DLD1 (cell line): ENCODE measurements around the gene PXT1.

Experiments used
- in situ Hi-C: cut with HindIII; loops from 2 replicates; pipeline ENCODE4 v1.10.0; 2017; ENCODE audit warnings: low sequenced_read_pairs

The PXT1 gene

DNA sequence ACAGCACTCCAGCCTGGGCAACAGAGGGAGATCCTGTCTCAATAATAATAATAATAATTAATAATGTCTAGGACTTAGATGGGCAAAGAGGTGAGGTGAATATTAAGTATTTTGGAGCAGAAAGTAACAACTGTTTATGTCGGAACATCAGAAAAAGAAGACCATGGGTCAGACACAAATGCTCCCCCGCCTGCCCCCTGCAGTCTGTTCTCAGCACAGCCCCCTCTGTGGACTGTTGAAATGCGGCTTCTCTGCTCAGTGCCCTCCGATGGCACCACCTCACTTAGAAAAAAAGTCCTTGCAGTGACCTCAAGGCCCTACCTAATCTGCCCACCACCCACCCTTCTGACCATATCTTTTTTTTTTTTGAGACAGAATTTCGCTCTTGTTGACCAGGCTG, 50.0 kb downstream of the PXT1 start:
- in situ Hi-C loops, result loop anchor here (25.0 kb wide), 1 partner anchor 105 kb away; no protein-coding TSS in a partner anchor

DNA sequence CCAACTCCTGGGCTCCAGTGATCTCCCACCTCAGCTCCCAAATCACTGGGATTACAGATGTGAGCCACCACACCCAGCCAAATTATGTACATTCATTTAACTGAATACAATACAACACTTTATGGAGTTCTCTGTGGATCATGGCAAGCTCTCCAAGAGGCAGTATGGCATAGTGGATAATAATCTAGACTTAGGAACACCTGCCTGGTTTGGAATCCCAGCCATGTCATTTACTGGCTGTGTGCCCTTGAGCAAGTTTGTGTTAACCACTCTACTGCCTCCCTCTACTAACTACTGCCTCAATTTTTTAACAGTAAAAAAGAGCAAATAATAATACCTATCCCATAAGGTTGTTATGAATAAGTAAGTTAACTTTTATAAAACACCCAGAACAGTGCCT, 53.3 kb downstream of the PXT1 start:
- in situ Hi-C loops, result loop anchor here (25.0 kb wide), 1 partner anchor 102 kb away; no protein-coding TSS in a partner anchor

DNA sequence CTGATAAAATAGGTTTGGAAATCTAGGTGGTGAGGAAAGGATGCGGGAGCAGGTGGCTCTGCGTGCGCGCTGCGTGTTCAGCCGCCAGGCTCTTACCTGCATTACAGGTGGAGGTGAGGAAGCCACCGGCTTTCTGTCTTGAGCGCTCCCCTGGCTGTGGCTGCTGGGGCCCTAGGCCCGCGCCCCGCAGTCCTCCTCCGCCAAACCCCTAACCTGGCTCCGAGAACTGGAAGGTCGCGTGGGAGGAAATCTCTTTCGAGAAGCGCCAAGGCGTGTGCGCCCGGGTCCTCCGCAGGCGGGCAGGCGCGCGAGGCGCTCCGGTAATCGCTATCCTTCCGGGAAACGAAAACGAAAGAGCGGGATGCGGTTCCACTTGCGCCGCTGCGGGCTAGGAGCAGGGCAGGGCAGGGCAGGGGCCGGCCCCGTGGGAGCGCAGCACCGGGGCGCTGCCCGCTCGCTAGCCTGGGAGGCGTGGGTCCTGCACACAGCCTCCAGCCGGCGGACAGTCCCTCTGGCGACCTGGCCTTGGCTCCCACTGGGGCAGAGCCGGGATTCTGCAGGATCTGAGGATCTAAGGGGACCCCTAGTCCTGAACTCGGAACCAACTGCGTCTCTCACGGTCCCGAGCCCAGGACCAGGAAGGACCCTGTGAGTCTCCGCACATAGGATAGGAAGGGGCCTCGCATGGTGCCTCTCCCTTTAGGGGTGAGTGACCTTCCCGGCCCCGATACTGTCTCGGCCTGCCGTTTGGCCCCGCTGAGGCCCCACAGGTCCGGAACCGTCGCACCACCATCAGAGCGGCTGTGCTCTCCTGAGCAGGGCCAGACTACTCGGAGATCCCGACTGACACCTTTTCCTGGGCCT, 55.0 kb downstream of the PXT1 start, which contains the start of gene ETV7:
TSS of gene ETV7 (minus strand) at position 230 of the 864 bp plus-strand sequence. CDS start at position 102, 128 bp downstream.
- in situ Hi-C loops, result loop anchor here (25.0 kb wide), 1 partner anchor 100 kb away; no protein-coding TSS in a partner anchor

DNA sequence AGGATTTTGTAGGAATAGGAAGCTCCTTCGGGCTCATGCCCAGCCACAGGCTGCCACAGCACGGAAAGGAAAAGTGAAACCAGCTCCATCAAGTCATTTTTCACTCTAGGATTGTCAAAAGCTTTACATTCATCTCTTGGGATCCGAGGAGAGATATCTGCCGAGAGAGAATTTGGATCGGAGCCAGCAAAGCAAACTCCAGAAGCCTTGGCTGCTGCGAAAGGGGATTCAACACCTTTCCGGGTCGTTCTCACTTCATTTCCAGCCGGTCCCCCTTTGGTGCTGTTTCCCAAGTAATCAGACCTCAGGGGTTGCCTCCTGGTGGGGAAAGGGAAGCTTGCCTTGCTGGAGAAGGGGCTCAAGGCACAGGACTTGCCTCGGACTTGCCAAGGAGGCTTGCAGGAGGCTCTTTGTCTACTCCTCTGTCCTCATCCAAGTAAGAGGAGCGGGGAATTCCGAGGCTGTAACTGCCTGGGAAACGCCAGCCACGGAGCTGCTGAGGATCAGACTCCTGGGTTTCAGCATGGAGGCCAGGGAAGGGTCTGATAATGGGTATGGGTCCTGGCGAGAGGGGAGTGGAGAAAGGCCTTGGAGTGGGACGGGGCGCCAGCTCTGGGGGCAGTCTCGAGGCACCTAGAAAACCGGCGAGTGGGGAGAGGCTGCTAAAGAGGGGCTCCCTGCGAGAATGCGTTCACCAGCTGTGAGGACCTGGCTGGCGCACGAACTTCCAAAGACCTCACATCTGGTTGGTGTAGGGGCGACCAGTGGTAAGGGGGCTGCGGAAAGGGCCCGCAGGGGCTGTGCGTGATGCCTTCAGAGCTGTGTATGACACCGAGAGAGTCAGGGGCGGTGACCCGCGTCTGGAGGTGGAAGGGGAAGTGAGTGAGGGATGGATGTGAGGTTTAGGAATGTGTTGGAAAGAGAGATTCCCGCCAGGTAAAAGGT, 55.9 kb downstream of the PXT1 start:
- in situ Hi-C loops, result loop anchor here (25.0 kb wide), 1 partner anchor 99 kb away; no protein-coding TSS in a partner anchor

DNA sequence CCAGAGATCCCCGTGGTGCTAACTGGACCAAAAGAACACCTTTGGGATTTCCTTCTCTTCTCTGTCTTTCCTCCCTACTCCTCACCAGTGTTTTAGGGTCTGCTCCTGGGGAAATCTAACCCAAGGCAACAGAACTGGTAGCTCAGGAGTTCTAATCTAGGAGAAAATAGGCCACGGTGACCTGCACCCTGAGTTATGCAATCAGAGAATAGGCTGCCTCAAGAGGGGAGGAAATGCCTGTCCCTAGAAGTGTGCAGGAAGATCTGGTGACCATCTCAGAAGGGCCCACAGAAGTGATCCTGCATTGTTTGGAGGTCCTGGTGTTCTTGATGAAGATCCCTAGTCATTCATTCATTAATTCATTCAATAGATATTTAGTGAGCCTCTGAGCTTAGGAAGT, 58.6 kb downstream of the PXT1 start:
- in situ Hi-C loops, result loop anchor here (25.0 kb wide), 1 partner anchor 97 kb away; no protein-coding TSS in a partner anchor

DNA sequence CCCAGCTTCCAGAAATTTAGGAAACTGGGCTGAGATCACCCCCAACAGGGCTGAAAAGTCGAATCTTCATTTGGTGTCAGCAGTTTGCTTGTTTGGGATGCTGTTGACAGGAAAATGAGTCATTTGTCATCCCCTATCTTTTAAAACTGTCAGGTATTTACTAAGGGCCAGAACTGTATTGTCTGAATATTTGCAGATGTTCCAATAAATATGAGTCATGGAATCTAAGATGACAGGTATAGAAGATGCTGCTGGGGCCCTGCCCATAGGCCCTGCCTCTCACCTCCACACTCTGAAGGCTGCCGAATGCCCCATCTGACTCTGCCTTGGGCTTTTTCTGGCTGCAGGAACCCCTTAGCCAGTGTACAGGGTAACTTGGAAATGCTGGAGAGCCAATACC, 59.0 kb downstream of the PXT1 start:
- in situ Hi-C loops, result loop anchor here (25.0 kb wide), 1 partner anchor 96 kb away; no protein-coding TSS in a partner anchor

DNA sequence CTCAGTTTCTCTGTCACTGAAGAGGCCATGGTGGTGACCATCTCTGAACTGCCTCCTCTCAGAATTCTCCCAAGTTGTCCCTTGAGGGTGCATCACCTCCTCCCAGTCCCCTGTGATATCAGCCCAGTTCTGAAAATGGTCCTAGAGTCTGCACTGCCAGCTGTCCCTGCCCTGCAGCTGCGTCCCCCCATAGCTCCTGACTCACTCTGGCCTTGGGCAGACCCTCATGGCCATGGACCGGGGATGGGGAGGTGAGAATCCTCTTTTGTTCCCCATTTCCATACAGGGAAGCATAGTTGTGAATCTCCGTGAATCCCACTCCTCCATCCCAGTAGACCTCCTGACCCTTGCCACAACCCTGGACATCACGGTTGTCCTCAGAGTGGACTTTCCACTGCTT, 59.7 kb downstream of the PXT1 start:
- in situ Hi-C loops, result loop anchor here (25.0 kb wide), 1 partner anchor 96 kb away; no protein-coding TSS in a partner anchor

DNA sequence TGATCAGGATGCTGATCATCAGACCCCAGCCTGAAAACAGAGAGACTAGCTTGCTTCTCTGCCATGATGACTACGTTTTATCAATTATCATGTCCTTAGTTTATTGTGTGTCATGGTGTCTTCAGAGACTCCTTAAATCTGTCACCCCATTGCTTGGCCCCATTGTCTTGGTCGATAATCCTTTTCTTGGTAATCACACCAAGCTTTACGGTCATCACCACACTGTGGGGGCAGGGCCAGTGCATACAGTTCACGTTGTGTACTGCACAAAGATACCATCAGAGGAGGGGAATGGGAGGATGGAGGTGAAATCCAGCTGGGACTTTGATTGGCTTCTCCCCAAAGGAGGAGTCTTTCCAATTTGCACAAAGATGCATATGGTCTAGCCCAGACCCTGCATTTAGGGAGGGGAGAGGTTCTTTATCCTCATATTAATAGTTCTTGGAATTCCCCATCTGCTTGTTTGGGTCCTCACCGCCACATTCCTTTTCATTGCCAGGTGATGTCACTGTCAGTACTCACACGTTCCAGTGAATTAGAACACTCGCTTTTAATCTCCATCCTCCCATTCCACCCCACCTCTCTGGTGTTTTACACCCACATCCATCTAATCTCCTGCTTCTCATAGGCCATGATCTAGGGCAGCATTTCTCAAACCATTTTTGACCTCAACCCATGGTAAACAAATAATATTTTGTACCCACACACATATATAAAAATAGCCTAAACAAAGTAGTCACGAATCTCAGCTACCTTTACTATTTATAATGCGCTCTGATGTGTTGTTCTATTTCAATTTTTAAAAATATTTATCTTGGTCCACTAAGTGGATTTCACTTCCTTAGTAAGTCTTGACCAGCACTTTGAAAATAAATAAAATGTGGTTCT, 60.9 kb downstream of the PXT1 start:
- in situ Hi-C loops, result loop anchor here (25.0 kb wide), 1 partner anchor 94 kb away; no protein-coding TSS in a partner anchor

DNA sequence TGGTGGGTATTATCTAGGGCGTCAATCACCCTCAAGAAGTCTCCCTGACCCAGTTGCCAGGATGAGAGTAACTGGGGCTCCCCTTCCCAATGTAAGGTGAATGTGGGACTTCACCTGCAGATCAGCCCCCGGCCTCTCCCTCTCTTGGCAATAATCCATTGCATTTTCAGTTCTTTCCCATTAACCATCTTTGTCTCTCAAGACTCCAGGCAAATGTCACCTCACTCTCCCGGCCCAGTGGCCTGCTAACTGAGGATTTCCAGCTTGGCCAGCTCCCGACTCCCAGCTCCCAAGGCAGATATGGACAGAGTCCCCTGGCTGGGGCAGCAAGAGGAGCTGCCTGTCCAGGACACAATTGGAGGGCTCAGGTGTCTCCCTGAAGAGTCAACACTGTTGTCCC, 62.5 kb downstream of the PXT1 start:
- in situ Hi-C loops, result loop anchor here (25.0 kb wide), 1 partner anchor 93 kb away; no protein-coding TSS in a partner anchor

DNA sequence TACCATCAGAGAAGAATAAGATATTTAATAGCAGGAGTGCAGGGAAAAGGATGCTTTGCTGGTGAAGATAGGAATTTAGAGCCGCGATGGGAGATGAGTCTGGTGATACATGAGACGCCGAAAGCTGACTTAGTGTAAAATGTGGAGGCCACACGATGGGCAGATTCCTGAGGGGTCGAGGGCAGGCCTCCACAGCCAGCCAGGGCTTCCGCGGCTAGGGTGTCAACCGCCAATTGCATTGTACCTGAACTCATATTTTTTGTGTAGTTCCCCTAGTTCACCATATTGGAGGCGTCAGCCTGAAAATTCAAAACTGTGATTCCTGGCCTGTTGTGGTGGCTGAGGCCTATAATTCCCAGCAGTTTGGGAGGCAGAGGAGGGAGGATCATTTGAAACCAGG, 63.7 kb downstream of the PXT1 start:
- in situ Hi-C loops, result loop anchor here (25.0 kb wide), 1 partner anchor 92 kb away; no protein-coding TSS in a partner anchor

DNA sequence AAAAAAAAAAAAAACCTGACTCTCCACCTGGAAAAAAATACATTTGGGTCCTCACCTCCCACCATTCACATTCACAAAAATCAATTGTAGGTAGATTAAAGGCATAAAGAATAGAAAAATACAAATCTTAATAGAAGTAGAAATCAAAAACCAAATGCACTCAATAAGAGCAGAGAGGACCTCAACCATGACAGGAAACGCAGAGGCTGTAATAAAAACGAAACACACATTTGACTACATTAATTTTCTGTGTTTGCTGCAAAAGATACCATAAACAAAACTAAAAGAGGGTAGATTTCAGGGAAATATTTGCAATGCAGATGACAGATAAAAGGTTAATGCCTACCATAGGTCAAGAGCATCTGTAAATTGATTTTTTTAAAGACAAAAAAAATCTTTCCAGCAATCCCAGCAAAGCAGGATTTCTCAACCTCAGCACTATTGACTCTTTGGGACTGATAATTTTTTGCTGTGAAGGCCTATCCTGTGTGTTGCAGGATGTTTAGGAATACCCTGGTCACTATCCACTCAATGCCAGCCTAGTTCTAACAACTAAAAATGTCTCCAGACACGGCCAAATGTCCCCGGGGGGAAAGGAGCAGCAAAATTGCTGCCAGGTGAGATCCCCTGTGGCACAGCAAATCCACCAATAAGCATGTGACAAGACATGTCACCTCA, 64.3 kb downstream of the PXT1 start:
- in situ Hi-C loops, result loop anchor here (25.0 kb wide), 1 partner anchor 91 kb away; no protein-coding TSS in a partner anchor

DNA sequence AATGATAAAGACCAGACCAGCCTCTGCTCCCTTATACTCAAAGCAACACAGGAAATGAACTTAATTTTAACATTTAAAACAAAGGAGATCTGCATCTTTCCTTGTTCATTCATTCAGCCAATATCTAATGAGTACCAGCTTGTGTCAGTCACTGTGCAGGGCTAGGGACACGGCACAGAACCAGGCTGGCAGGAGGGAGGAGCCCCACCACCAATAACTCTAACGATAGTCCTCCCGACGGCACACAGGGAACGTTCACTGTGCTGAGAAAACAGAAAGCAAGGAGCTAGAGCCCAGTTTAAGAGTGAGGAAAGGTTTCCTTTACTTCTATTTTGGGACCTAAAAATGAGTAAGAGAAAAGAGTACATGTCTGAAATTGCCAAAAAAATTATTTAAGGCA, 65.1 kb downstream of the PXT1 start:
- in situ Hi-C loops, result loop anchor here (25.0 kb wide), 1 partner anchor 90 kb away; no protein-coding TSS in a partner anchor

DNA sequence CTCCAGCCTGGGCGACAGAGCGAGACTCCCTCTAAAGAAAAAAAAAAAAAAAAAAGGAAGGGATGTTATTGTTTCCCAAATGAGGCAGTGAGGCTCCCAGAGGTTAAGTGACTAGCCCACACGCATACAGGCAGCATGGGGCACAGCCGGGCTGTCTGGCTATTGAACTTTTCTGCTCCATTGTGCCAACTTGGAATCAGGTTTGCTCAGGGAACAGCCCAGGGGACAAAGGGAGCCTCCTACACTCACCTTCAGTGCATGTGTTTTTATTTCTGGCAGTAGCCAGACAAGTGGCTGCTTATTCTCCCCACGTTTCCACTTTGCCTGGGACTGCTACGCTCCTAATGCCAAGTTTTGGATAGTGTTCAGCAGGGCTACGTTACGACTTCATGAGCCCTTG, 65.9 kb downstream of the PXT1 start:
- in situ Hi-C loops, result loop anchor here (25.0 kb wide), 1 partner anchor 89 kb away; no protein-coding TSS in a partner anchor

DNA sequence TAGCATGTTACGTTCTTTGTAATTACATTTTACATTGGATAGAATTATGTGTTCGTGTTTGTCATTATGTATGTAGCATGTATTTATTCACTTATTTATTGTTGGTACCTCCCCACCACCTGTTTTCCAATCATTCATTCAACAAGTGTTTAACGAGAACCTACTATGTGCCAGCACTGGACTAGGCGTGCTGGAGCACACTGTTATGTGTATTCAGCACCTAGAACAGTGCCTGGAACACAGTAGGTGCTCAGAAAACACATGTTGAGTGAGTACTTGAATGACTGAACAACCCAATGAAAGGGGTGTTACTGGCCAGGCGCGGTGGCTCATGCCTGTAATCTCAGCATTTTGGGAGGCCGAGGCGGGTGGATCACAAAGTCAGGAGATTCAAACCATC, 66.5 kb downstream of the PXT1 start:
- in situ Hi-C loops, result loop anchor here (25.0 kb wide), 1 partner anchor 89 kb away; no protein-coding TSS in a partner anchor

DNA sequence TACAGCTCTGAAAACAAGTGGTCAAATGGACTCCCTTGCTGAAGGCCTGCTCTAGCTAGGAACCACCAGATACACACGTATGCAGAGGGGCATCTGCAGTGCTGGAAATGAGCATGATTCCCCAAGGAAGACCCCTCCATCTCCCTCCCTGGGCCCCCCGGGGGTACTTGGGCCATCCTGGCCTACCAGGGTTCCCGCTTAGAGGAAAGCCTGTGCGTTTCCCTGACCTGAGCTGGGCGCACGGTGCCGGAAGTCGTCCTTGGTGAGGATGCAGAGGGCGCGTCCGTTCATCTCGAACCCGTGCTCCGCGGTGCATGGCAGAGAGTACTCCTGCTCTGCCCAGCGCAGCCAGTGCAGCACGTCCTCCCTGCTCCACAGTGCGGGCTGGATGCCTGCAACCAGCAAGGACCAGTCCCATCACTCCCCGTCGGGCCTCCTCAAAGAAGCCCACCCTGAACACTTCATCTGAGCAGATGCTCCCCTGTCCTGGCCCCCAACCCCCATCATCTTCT, 67.0 kb downstream of the PXT1 start:
- in situ Hi-C loops, result loop anchor here (25.0 kb wide), 1 partner anchor 88 kb away; no protein-coding TSS in a partner anchor

DNA sequence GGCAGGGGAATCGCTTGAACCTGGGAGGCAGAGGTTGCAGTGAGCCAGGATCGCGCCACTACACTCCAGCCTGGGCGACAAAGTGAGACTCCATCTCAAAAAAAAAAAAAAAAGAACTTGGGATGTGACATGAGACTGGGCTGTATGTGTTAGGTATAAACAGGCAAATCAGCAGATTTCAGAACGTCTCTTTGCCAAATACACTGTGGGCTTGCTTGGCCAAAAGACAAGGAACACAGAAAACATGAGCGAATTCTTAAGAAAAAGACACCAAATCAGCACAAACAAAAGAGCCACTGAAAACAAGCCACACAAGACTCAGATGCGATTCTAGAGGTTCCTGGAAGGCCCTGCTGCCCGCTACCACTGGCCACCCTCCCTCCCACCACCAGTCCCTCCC, 67.7 kb downstream of the PXT1 start:
- in situ Hi-C loops, result loop anchor here (25.0 kb wide), 1 partner anchor 88 kb away; no protein-coding TSS in a partner anchor

DNA sequence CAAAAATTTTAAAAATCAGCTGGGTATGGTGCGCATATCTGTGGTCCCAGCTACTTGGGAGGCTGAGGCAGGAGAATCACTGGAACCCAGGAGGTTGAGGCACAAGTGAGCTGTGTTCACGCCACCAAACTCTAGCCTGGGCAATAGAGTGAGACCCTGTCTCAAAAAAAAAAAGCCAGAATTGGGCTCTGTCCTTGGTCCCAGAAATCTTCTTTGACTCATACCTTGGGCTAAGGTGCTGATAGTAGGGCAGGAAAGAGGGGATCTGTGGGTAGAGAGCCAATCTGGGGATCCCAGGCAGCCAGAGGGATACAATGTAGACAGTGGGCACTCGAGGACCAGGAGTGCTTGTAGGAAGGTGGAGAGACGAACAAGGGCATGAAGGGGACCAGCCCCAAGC, 68.5 kb downstream of the PXT1 start:
- in situ Hi-C loops, result no loop called here

DNA sequence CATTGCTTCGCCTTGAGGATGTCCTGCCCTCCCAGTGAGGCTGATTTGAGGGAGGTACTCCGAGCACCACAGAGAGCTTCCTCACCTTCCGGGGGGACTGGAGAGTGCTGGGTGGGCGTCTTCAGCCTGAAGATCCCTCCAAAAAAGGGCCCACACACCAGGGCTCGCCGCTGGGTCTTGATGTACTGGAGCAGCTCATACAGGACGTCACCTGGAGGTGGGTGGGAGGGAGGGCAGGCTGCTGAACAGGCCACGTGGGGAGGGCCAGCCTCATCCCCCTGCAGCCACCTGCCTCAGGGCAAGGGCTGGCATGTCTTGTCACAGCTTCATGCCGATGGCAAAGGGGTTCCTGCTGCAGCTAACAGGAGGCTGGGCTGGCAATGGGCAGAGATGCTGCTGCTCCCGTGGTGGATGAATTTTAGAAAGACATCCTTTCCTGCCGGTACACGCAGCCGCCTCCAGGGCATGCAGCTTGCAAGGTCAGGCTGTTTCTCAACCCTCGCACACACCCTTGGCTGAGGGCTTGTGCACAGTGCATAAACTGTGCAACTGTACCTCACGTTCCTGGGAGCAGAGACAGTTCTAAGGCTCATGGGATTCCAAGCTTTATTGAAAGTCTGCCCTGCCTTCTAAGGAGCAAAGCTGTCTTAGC, 69.2 kb downstream of the PXT1 start:
- in situ Hi-C loops, result no loop called here
